NB4 (cell line): ENCODE data around the gene TRAF3.

Experiments
- DNase-seq: peaks from one replicate; pipeline ENCODE4 v3.0.0; 2010; ENCODE audit warnings: low read depth
- H3K4me3 ChIP-seq: one replicate; pipeline ENCODE4 v1.5.1; 2011; ENCODE audit warnings: mild to moderate bottlenecking, low read depth, low read length, moderate library complexity
- CTCF ChIP-seq: IDR thresholded peaks from one replicate; pipeline ENCODE4 v1.5.1; 2012; ENCODE audit warnings: low read depth, low read length
- MAX ChIP-seq: IDR thresholded peaks from 2 replicates; pipeline ENCODE4 v1.6.1; 2011; ENCODE audit warnings: low read depth, low read length
- MYC ChIP-seq: IDR thresholded peaks from 2 replicates; pipeline ENCODE4 v1.6.1; 2011; ENCODE audit warnings: low read depth, low read length
- POLR2A ChIP-seq: IDR thresholded peaks from 2 replicates; pipeline ENCODE4 v1.6.1; 2011; ENCODE audit warnings: mild to moderate bottlenecking; ENCODE audit not compliant: insufficient read length; ENCODE audit errors: extremely low read depth

TRAF3 gene

GRCh38 chr14:102957222-102957621 is 180.0 kb downstream of the TRAF3 start:
- no peak overlapping the region for H3K4me3 ChIP-seq
- TF ChIP-seq POLR2A (no peak), MYC (no peak), CTCF (no peak), MAX (no peak)

GRCh38 chr14:102958461-102958860 is 181.2 kb downstream of the TRAF3 start:
- DNase-seq: no peak
- TF ChIP-seq MYC: no peak
- H3K4me3 ChIP-seq: no peak overlapping the region

More at GRCh38 chr14:102957222-102957621, 180.0 kb downstream of the TRAF3 start:
- no peak for DNase-seq
